Measurements from ENCODE around the gene FAM90A1.
"Not testable (repeated sequence)": the region's sequence is repeated elsewhere in the genome, so short reads cannot be mapped to it uniquely, and the experiment has no call there.

DNA sequence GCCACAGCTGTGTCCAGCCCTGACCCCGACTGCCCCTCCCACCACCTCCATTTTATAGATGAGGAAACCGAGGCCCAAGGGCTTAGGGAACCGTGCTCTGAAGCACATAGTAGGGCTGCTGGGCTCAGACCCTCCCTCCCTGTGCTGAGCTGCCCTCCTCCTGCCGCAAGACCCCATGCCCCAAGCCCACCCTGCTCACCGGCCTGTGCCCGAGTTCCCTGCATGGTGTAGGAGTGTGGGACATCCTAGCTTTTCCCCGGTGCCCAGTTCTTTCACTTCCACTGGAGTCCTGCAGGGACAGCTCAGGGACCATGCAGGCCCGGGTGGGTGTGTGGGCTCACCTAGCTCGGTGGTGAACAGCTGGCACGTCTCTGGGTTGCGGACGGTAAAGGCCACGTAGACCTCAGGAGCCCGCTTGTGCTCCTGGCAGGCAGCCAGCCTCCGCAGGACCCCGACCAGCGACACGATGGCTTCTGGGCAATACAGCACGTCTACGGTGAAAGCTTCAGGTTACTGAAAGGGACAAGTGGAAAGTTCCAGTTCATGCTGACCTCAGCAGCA lies 6.6 kb upstream of the FAM90A1 start:
- TF ChIP-seq, protein P1, sequence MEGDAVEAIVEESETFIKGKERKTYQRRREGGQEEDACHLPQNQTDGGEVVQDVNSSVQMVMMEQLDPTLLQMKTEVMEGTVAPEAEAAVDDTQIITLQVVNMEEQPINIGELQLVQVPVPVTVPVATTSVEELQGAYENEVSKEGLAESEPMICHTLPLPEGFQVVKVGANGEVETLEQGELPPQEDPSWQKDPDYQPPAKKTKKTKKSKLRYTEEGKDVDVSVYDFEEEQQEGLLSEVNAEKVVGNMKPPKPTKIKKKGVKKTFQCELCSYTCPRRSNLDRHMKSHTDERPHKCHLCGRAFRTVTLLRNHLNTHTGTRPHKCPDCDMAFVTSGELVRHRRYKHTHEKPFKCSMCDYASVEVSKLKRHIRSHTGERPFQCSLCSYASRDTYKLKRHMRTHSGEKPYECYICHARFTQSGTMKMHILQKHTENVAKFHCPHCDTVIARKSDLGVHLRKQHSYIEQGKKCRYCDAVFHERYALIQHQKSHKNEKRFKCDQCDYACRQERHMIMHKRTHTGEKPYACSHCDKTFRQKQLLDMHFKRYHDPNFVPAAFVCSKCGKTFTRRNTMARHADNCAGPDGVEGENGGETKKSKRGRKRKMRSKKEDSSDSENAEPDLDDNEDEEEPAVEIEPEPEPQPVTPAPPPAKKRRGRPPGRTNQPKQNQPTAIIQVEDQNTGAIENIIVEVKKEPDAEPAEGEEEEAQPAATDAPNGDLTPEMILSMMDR (conservative IDR thresholded peaks at IDR 0.05; ENCODE audit: low read depth, low read length) = not testable (repeated sequence)
- TF ChIP-seq EZH2 (IDR thresholded peaks at IDR 0.05; ENCODE audit: low read length, unreplicated experiment); EZH2phosphoT487 (IDR thresholded peaks at IDR 0.05; ENCODE audit: borderline replicate concordance, low read length): not testable (repeated sequence)
